HG03442 (cell line): ENCODE results near the gene MYO3B.
"Not testable (repeated sequence)": the region's sequence is repeated elsewhere in the genome, so short reads cannot be mapped to it uniquely, and the experiment has no call there.

ENCODE experiments used
- ATAC-seq: cut with Tn5 transposase; IDR thresholded peaks from one replicate; pipeline ENCODE4 v1.9.1; 2021; ENCODE audit warnings: mild to moderate bottlenecking, moderate library complexity; ENCODE audit not compliant: unreplicated experiment

Gene MYO3B

GRCh38 chr2:170660409-170660808 is 482.5 kb downstream of the MYO3B start:
- no peak for ATAC-seq

GRCh38 chr2:170665743-170666142 is 487.8 kb downstream of the MYO3B start:
- no peak for ATAC-seq

DNA sequence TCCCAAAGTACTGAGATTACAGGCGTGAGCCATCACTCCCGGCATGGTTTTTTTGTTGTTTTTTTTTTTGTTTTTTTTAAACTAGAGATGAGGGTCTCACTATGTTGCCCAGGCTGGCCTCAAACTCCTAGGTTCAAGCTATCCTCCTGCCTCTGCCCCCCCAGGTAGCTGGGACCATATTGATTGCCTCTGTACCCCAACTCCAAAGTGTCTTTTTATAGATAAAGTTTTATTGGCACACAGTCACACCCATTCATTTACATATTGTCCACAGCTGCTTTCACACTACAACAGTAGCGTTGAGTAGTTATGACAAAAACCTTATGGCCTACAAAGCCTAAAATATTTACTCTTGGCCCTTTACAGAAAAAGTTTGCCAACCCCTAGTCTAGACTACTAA is 492.0 kb downstream of the MYO3B start:
- ATAC-seq = no peak

GRCh38 chr2:170670651-170671050 is 492.7 kb downstream of the MYO3B start:
- ATAC-seq = no peak

GRCh38 chr2:170671079-170671478 is 493.1 kb downstream of the MYO3B start:
- ATAC-seq = no peak

DNA sequence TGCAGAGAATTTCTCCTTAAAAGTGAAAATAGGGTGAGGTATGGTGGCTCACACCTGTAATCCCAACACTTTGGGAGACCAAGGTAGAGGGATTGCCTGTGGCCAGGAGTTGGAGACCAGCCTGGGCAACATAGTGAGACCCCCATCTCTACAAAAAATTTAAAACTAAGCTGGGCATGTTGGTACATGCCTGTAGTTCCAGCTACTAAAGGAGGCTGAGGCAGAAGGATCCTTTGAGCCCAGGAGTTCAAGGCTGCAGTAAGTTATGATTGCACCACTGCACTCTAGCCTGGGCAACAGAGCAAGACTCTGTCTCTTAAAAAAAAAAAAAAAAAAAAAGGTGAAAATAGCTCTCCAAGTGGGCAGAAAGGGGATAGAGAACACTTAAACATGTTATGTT is 496.3 kb downstream of the MYO3B start:
- ATAC-seq = not testable (repeated sequence)

DNA sequence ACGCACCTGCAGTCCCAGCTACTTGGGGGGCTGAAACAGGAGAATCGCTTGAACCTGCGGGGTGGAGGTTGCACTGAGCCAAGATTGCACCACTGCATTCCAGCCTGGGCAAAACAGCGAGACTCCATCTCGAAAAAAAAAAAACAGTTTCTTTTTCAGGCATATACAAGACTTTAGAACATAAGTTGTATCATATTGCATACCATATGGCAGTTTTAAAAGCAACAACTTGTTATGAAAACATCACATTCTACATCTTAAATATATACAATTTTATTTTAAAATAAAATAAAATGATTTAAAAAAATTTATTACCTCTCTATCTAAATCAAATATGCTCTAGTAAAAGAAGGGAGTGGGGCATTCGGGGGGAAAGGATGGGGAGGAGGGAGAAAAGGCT is 497.8 kb downstream of the MYO3B start:
- no peak for ATAC-seq

DNA sequence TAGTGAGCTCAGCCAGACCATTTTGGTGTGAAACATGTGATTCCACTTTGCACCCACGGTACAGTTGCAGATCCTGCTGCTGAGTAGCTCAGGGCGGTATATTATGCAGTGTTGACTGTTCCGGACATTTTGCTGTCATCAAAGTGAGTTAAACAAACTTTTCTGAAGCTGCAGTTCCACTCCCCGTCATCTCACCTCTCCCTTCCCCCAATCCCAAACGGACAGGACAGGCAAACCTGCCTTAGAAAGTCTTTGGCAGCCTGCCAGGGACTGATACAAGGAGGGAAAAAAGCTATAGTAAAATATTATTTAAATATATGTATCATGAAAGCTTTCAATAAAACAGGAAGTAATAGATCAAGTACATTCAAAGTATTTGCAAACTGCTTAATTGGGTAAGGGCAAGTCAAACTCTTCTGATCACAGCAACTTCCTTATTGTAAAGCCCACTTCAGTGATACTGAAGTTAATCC is 501.7 kb downstream of the MYO3B start:
- no peak for ATAC-seq

GRCh38 chr2:170680172-170680941 is 502.4 kb downstream of the MYO3B start:
- peak; percentile 90 for ATAC-seq

DNA sequence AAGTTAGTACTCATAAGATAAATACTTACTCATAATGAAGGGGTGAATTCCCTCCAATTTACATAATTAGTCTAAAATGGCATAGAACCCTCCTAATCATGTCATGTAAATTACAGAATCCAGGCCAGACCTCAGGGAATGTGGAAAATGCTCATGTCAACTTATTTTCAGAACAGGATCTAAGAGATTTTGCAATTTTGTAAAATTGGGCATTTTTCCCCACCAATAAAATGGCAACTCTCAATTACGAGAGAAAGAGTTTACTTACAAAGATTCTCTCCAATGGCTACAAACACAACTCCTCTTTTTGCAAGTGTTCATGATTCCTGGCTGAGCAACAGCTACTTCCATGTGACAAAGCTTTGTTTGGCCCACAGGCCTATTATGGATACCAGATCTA is 503.4 kb downstream of the MYO3B start:
- no peak for ATAC-seq

DNA sequence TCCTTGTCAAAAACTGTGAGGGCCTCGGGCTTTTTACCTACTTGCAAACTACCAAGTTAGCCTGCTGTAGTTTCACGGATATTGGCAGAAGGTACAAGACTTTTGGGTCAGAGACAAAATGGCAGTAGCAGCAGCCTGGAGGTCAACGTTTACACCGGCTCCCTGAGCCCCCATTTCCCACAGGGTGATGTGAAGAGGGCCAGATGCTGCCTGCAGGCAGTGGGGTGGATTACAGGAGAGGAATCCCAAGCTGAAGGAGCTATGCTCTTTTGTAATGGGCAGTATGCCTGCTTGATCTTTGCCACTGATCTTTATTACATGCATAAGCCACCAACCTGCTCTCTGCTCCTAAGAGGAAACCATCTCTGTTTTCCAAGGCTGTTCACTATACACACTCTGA is 507.6 kb downstream of the MYO3B start:
- no peak for ATAC-seq

DNA sequence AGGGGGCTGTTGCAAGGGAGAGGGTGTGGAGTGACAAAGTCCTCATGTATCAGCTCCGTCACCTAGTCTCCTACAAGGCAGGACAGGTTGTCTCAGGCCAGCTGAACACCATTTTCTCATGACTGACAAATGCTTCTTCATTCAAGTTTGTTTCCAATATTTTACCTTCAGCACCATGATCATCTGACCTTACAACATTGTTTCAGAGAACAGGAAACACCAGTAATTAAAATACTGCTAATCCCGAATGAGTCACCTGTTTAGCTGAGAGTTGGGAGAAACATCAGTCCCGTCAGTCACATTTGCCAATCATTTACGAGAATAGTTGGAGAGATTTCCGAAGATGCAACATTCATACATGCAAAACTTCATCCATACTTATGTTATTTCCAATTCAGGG is 511.5 kb downstream of the MYO3B start:
- no peak for ATAC-seq

DNA sequence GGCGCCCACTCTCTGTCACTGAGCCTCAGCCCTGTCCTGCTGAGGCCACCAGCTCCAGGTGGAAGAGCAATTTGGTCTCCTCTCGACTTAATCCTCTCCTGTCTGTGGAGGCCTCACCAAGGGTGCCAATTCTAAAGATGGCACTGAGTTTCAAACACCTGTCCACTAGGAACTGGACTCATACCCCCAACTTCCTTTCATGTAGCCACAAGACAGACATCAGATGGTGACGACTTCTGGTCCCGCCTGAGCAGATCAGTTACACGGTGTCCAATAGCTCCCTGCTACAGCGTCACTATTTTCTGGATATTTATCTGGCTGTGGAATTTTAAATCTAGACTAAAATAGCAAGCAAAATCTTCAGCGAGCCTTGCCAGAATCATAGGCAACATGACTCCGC is 512.7 kb downstream of the MYO3B start:
- ATAC-seq = no peak

DNA sequence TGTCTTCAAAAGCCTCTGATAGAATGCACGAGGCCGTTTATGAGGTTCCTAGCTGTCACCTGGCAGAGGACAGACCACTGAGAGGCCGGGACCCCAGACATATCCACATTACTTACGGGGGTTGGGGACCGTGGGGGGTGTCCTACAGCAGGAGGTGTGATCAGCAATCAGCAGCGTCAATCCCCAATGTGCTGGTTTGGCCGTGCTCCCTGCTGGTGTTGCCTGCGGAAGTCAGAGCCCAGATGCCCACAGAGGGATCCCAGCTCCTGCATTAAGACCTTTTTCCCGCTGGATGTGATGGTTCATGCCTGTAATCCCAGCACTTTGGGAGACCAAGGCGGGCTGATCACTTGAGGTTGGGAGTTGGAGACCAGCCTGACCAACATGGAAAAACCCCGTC is 516.4 kb downstream of the MYO3B start:
- no peak for ATAC-seq

- ATAC-seq = no peak
These were observed 517.8 kb downstream of the MYO3B start for GRCh38 chr2:170695521-170696410.

DNA sequence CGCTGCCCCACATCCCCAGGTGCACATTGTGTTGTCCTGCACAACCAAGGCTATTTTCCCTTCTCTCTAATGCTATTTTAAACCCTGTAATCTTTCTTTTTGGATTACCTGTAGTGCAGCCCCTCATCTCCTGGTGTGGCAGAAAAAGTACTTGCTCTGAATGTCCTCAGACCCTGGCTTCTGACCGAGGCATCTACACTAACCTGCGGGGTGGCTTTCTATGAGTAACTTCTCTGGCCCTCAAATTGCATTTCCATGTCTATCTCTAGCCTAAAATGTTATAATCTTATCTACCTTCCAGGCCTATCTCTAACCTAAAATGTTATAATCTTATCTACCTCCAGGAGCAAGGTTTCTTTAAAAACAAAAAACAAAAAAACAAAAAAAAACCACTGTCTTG is 519.0 kb downstream of the MYO3B start:
- ATAC-seq = no peak

DNA sequence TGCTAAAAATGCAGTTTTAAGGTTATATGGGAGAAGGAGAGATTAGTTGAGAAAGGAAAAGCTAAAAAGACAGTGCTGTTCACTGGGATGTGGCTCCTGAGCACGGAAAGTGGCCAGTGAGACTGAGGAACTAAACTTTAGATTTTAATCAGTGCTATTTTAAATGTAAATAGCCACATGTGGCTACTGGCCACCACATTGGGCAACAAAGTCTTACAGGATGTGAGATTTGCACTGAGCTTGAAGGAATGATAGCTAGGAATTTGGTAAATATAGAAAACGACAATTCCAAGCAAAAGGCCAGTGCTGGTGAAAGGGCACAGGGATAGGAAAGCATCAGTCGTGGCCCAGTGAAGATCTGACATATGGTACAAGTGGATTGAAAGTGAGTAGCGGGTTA is 523.1 kb downstream of the MYO3B start:
- ATAC-seq = no peak

DNA sequence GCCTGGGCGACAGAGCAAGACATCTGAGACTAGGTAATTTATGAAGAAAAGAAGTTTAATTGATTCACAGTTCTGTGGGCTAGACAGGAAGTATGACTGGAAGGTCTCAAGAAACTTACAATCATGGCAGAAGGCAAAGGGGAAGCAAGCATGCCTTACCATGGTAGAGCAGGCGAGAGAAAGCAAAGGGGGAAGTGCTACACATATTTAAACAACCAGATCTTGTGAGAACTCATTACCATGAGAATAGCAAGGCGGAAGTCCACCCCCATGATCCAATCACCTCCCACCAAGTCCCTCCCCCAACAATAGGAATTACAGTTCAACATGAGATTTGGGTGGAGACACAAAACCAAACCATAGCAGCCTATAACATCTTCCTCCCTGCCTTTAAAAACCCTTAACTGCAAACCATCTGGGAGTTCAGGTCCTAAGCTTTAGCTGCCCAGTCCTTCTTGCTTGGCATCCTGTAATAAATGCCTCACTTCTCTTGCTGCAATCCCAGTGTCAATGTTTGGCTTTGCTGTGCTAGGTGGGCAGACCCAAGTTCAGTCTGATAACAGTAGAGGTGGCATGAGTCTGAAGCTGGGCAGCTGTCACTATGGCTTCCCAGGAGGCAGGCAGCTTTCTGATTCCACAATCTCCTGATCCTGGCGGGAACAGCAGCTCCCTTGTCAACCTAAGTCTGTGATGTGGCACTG is 526.0 kb downstream of the MYO3B start:
- ATAC-seq = no peak
